ENCODE measurements around the gene RBM8A. TPM values are rescaled to one million over a fixed set of nuclear protein-coding genes. Genes with fewer than 3 reads are reported as not detected.

RBM8A gene
- total and polyA plus RNA-seq, 9 of the 15 experiments (the other 6 are each of a cell fraction or from before 2014, with no cell fraction given): 215 to 1,035 (median 291) TPM

- no peak for TF ChIP-seq NR2C2 (CRISPR knock-in tag; IDR thresholded peaks at IDR 0.05)
- no peak for TF ChIP-seq NR2C2 (tag; IDR thresholded peaks at IDR 0.05)
- TF ChIP-seq SOX6 (IDR thresholded peaks at IDR 0.05): no peak
- no peak for TF ChIP-seq EZH2 (IDR thresholded peaks at IDR 0.05; ENCODE audit: borderline replicate concordance, low read depth, low read length)
- TF ChIP-seq STAT5A (IDR thresholded peaks at IDR 0.05; ENCODE audit: borderline replicate concordance, low read length): no peak
- no peak for TF ChIP-seq ZNF318 (IDR thresholded peaks at IDR 0.05; ENCODE audit: borderline replicate concordance in 1 of 2, low read depth in 1 of 2)
- peak; percentile 69 for TF ChIP-seq ZFX (CRISPR knock-in tag; IDR thresholded peaks at IDR 0.05)
- peak; percentile 48 for TF ChIP-seq FOS (IDR thresholded peaks at IDR 0.05; ENCODE audit: extremely low read depth, insufficient read length)
- no peak for TF ChIP-seq NR1H2 (CRISPR knock-in tag; IDR thresholded peaks at IDR 0.05)
- TF ChIP-seq PHB2 (IDR thresholded peaks at IDR 0.05; ENCODE audit: low read depth): no peak
- TF ChIP-seq NONO (IDR thresholded peaks at IDR 0.05; ENCODE audit: low read depth in 2 of 2, low read length in 1 of 2): no peak
- peak; percentile 63; the same call in 1 of the 2 replicates for TF ChIP-seq TFAP4 (CRISPR knock-in tag; IDR thresholded peaks at IDR 0.05; ENCODE audit: borderline replicate concordance)
- no peak for TF ChIP-seq CC2D1A (IDR thresholded peaks at IDR 0.05)
- no peak for TF ChIP-seq PRMT5 (CRISPR knock-in tag; IDR thresholded peaks at IDR 0.05)
- TF ChIP-seq MAFG (tag; conservative IDR thresholded peaks at IDR 0.05): no peak
- TF ChIP-seq NKRF (IDR thresholded peaks at IDR 0.05; ENCODE audit: borderline replicate concordance): no peak; the same call in 1 of the 2 replicates
- TF ChIP-seq PPARD (CRISPR knock-in tag; IDR thresholded peaks at IDR 0.05): no peak
Observed at GRCh38 chr1:145957443-145958319, 30.4 kb upstream of the RBM8A start, which contains the start of gene LIX1L (continued).

All from K562 (cell line).